CD8-positive, alpha-beta memory T cell (primary cell): Measurements from ENCODE around the gene UGT1A1. TPM values are rescaled to one million over a fixed set of nuclear protein-coding genes. Genes with fewer than 3 reads are reported as not detected.
"Not testable (repeated sequence)": the region's sequence is repeated elsewhere in the genome, so short reads cannot be mapped to it uniquely, and the experiment has no call there.

Source experiments
- CTCF ChIA-PET: fragments of 350-600 bp; sonication (Branson Sonifier 250); formaldehyde crosslinking; loops from one replicate; lab custom pipeline; 2021; ENCODE audit warnings: antibody characterized with exemption; lab: Charles Lee
- POLR2A ChIA-PET: fragments of 350-600 bp; sonication (Branson Sonifier 250); formaldehyde crosslinking; loops from one replicate; lab custom pipeline; 2021; ENCODE audit warnings: antibody characterized with exemption; lab: Charles Lee
- DNase-seq, 5 donors: peaks; one replicate each; pipeline versions ENCODE4 v3.0.0 to v3.0.0-alpha.2; 2020 to 2022; ENCODE audit warnings: mixed read lengths in 1 of 5
- H3K27ac ChIP-seq: one replicate; pipeline ENCODE4 v1.7.0; 2013; ENCODE audit warnings: low read depth, mild to moderate bottlenecking, low read length, moderate library complexity
- H3K27me3 ChIP-seq: 2 replicates; pipeline ENCODE4 v1.7.0; 2013; ENCODE audit warnings: low read length, mild to moderate bottlenecking; ENCODE audit not compliant: insufficient read depth, poor library complexity, severe bottlenecking
- H3K36me3 ChIP-seq: 2 replicates; pipeline ENCODE4 v1.7.0; 2013; ENCODE audit warnings: mild to moderate bottlenecking, low read length, moderate library complexity; ENCODE audit not compliant: insufficient read depth
- H3K4me1 ChIP-seq: 2 replicates; pipeline ENCODE4 v1.7.0; 2013; ENCODE audit warnings: mild to moderate bottlenecking, low read length, moderate library complexity; ENCODE audit not compliant: insufficient read depth
- H3K4me3 ChIP-seq: 2 replicates; pipeline ENCODE4 v1.7.0; 2013; ENCODE audit warnings: mild to moderate bottlenecking, low read length
- H3K9me3 ChIP-seq: 2 replicates; pipeline ENCODE4 v1.7.0; 2013; ENCODE audit warnings: mild to moderate bottlenecking, low read length
- H3K27ac Mint-ChIP-seq, 8 donors: one replicate each; pipeline ENCODE4 v1.8.0; 2020 to 2021; ENCODE audit warnings: mixed read lengths in 8 of 8, mild to moderate bottlenecking in 6 of 8, inconsistent platforms in 3 of 8, moderate library complexity in 3 of 8
- H3K27me3 Mint-ChIP-seq, 2 donors: one replicate each; pipeline ENCODE4 v1.8.0; 2020 to 2021; ENCODE audit warnings: mixed read lengths in 2 of 2, mild to moderate bottlenecking in 1 of 2, moderate library complexity in 1 of 2
- H3K36me3 Mint-ChIP-seq, 3 donors: one replicate each; pipeline ENCODE4 v1.8.0; 2020 to 2021; ENCODE audit warnings: mixed read lengths in 3 of 3, inconsistent platforms in 1 of 3, mild to moderate bottlenecking in 1 of 3
- H3K4me1 Mint-ChIP-seq, 3 donors: one replicate each; pipeline ENCODE4 v1.8.0; 2020 to 2021; ENCODE audit warnings: mixed read lengths in 3 of 3, inconsistent platforms in 1 of 3, mild to moderate bottlenecking in 1 of 3
- H3K4me3 Mint-ChIP-seq, 7 donors: one replicate each; pipeline ENCODE4 v1.8.0; 2020 to 2021; ENCODE audit warnings: mixed read lengths in 7 of 7, mild to moderate bottlenecking in 6 of 7, moderate library complexity in 4 of 7, inconsistent platforms in 2 of 7
- H3K9me3 Mint-ChIP-seq, 5 donors: one replicate each; pipeline ENCODE4 v1.8.0; 2020 to 2022; ENCODE audit warnings: mixed read lengths in 5 of 5, mild to moderate bottlenecking in 3 of 5, moderate library complexity in 2 of 5, inconsistent platforms in 1 of 5
- polyA plus RNA-seq: library from polyadenylated mRNA; unstranded; fragments of 300-500 nt; fragmentation: Illumina TruSeq; gene quantifications from one replicate; pipeline ENCODE4 v1.2.3, GENCODE V29; 2021
- total RNA-seq, 2 experiments: library from RNA; stranded (reverse); gene quantifications; one replicate each; pipeline ENCODE4 v1.2.3, GENCODE V29; 2021

UGT1A1 gene
- total and polyA plus RNA-seq, 3 experiments from 2014 or later = not detected

GRCh38 chr2:233750689-233751088 lies 9.4 kb upstream of the UGT1A1 start:
- H3K36me3 ChIP-seq, H3K27ac Mint-ChIP-seq, POLR2A ChIA-PET, H3K9me3 ChIP-seq, CTCF ChIA-PET, H3K4me3 Mint-ChIP-seq, H3K27me3 ChIP-seq, H3K4me1 Mint-ChIP-seq, H3K4me1 ChIP-seq, H3K27ac ChIP-seq, H3K4me3 ChIP-seq, DNase-seq: not testable (repeated sequence)
- peaks cover 0 to 11% (median 0%) of the 10 kb centered on the region in 3 donors for H3K36me3 Mint-ChIP-seq
- peaks cover 12 to 64% of the 10 kb centered on the region in 2 donors for H3K27me3 Mint-ChIP-seq
- H3K9me3 Mint-ChIP-seq = peaks cover 7 to 19% (median 12%) of the 10 kb centered on the region in 5 donors

- DNase-seq, H3K4me1 ChIP-seq, H3K4me1 Mint-ChIP-seq, H3K4me3 ChIP-seq, POLR2A ChIA-PET, H3K36me3 ChIP-seq, H3K27me3 ChIP-seq, H3K9me3 ChIP-seq, H3K27ac ChIP-seq, H3K27ac Mint-ChIP-seq, CTCF ChIA-PET: not testable (repeated sequence)
- peak overlapping the region in 1 of 7 donors; percentile 68 for H3K4me3 Mint-ChIP-seq
- peaks cover 0 to 11% (median 0%) of the 10 kb centered on the region in 3 donors for H3K36me3 Mint-ChIP-seq
- peaks cover 7 to 19% (median 12%) of the 10 kb centered on the region in 5 donors for H3K9me3 Mint-ChIP-seq
- H3K27me3 Mint-ChIP-seq = peaks cover 12 to 59% of the 10 kb centered on the region in 2 donors
Measured at GRCh38 chr2:233751212-233752009, 8.7 kb upstream of the UGT1A1 start.

- no peak overlapping the region for H3K27ac ChIP-seq
- Mint-ChIP-seq H3K36me3 (peaks cover 0 to 11% (median 0%) of the 10 kb centered on the region in 3 donors), H3K27me3 (peaks cover 6 to 39% of the 10 kb centered on the region in 2 donors), H3K27ac (no peak overlapping the region), H3K9me3 (peaks cover 6 to 15% (median 12%) of the 10 kb centered on the region in 5 donors), H3K4me3 (no peak overlapping the region), H3K4me1 (no peaks in the 10 kb centered on the region)
- CTCF ChIA-PET = no interaction called here
- no peaks in the 10 kb centered on the region for H3K4me1 ChIP-seq
- H3K36me3 ChIP-seq = no peaks in the 10 kb centered on the region
- H3K27me3 ChIP-seq = no peaks in the 10 kb centered on the region
- POLR2A ChIA-PET = no interaction called here
- no peak for DNase-seq
- no peak overlapping the region for H3K4me3 ChIP-seq
- H3K9me3 ChIP-seq = no peaks in the 10 kb centered on the region
Measured at GRCh38 chr2:233754872-233755611, 5.0 kb upstream of the UGT1A1 start.

GRCh38 chr2:233756429-233757081 lies 3.5 kb upstream of the UGT1A1 start:
- no peaks in the 10 kb centered on the region for H3K27me3 ChIP-seq
- peaks cover 5 to 34% of the 10 kb centered on the region in 2 donors for H3K27me3 Mint-ChIP-seq
- H3K9me3 Mint-ChIP-seq = peaks cover 0 to 5% (median 4%) of the 10 kb centered on the region in 5 donors
- H3K27ac Mint-ChIP-seq = no peak overlapping the region
- CTCF ChIA-PET = no interaction called here
- H3K4me1 Mint-ChIP-seq = no peaks in the 10 kb centered on the region
- H3K9me3 ChIP-seq = no peaks in the 10 kb centered on the region
- H3K36me3 Mint-ChIP-seq = peaks cover 0 to 4% (median 0%) of the 10 kb centered on the region in 3 donors
- POLR2A ChIA-PET = no interaction called here
- H3K4me3 ChIP-seq = no peak overlapping the region
- no peak for DNase-seq
- H3K4me3 Mint-ChIP-seq = no peak overlapping the region
- no peak overlapping the region for H3K27ac ChIP-seq
- no peaks in the 10 kb centered on the region for H3K36me3 ChIP-seq
- no peaks in the 10 kb centered on the region for H3K4me1 ChIP-seq

- CTCF ChIA-PET = no interaction called here
- no peak overlapping the region for H3K27ac ChIP-seq
- Mint-ChIP-seq H3K36me3 (no peaks in the 10 kb centered on the region), H3K4me1 (no peaks in the 10 kb centered on the region), H3K27me3 (peaks cover 5 to 24% of the 10 kb centered on the region in 2 donors), H3K4me3 (no peak overlapping the region), H3K27ac (no peak overlapping the region), H3K9me3 (peaks cover 0 to 4% (median 0%) of the 10 kb centered on the region in 5 donors)
- DNase-seq = no peak
- no peaks in the 10 kb centered on the region for H3K27me3 ChIP-seq
- no peak overlapping the region for H3K4me3 ChIP-seq
- no peaks in the 10 kb centered on the region for H3K36me3 ChIP-seq
- POLR2A ChIA-PET = no interaction called here
- H3K9me3 ChIP-seq = no peaks in the 10 kb centered on the region
- no peaks in the 10 kb centered on the region for H3K4me1 ChIP-seq
Measured at GRCh38 chr2:233758141-233758540, 1.9 kb upstream of the UGT1A1 start.

GRCh38 chr2:233758849-233759248 lies 1.2 kb upstream of the UGT1A1 start:
- Mint-ChIP-seq H3K9me3 (peaks cover 0 to 4% (median 0%) of the 10 kb centered on the region in 5 donors), H3K4me3 (no peak overlapping the region), H3K27me3 (peaks cover 6 to 24% of the 10 kb centered on the region in 2 donors), H3K36me3 (no peaks in the 10 kb centered on the region), H3K27ac (no peak overlapping the region), H3K4me1 (no peaks in the 10 kb centered on the region)
- CTCF ChIA-PET = no interaction called here
- Histone ChIP-seq H3K9me3 (no peaks in the 10 kb centered on the region), H3K4me3 (no peak overlapping the region), H3K27ac (no peak overlapping the region), H3K36me3 (no peaks in the 10 kb centered on the region), H3K27me3 (no peaks in the 10 kb centered on the region), H3K4me1 (no peaks in the 10 kb centered on the region)
- no peak for DNase-seq
- POLR2A ChIA-PET = no interaction called here

- Histone ChIP-seq H3K36me3 (no peaks in the 10 kb centered on the region), H3K9me3 (no peaks in the 10 kb centered on the region), H3K4me1 (no peaks in the 10 kb centered on the region), H3K27me3 (no peaks in the 10 kb centered on the region), H3K27ac (no peak overlapping the region), H3K4me3 (no peak overlapping the region)
- Mint-ChIP-seq H3K4me1 (no peaks in the 10 kb centered on the region), H3K36me3 (no peaks in the 10 kb centered on the region), H3K4me3 (no peak overlapping the region), H3K27ac (no peak overlapping the region), H3K9me3 (peaks cover 0 to 6% (median 0%) of the 10 kb centered on the region in 5 donors), H3K27me3 (peaks cover 8 to 34% of the 10 kb centered on the region in 2 donors)
- DNase-seq = no peak
- CTCF ChIA-PET = no interaction called here
- POLR2A ChIA-PET = no interaction called here
Measured at GRCh38 chr2:233761040-233761769, 1.1 kb downstream of the UGT1A1 start.
